K562 (cell line): ENCODE data around the gene HOXB3. TPM values are rescaled to one million over a fixed set of nuclear protein-coding genes. Genes with fewer than 3 reads are reported as not detected.
A peak's percentile ranks its signal among the peaks of the same experiment; 100 is the strongest.

ENCODE experiments used
- ATAC-seq: fragments of 200-7000 bp; cut with Tn5 transposase; 3 replicates; pipeline ENCODE4 v1.9.1; 2020; ENCODE audit warnings: moderate library complexity
- BruUV-seq: library from RNA; stranded (reverse); fragments of 400-500 nt; replicated peaks from 2 replicates; lab custom pipeline; 2021; lab: Mats Ljungman, UMichigan
- CTCF ChIA-PET: fragments of 300-600 bp; formaldehyde crosslinking; extraction: SDS; loops from one replicate; lab custom pipeline; 2021; ENCODE audit warnings: low intra/inter-chr PET ratio; lab: Yijun Ruan, JAX
- POLR2A ChIA-PET: fragments of 300-600, 350-650 bp; sonication (Branson Sonifier 250); formaldehyde crosslinking; extraction: SDS; loops from one replicate; lab custom pipeline; 2021; ENCODE audit warnings: antibody characterized with exemption, inconsistent platforms; lab: Yijun Ruan, JAX
- DNase-seq, 4 experiments: peaks; one replicate each; pipeline versions ENCODE4 v3.0.0 to v3.0.0-alpha.2; 2011 to 2018; ENCODE audit warnings: low spot score in 3 of 4, mixed read lengths in 3 of 4; ENCODE audit errors: extremely low read depth in 1 of 4
- FAIRE-seq: peaks from 2 replicates; lab custom pipeline; 2011; peaks lifted over from hg19 to GRCh38; lab: Jason Lieb, UNC
- H2AFZ ChIP-seq: 2 replicates; pipeline ENCODE4 v1.6.0; 2011; ENCODE audit warnings: low read depth, low read length, control low read depth, inconsistent platforms
- H3K27ac ChIP-seq: fragments of 200-600 bp; 3 replicates; pipeline ENCODE4 v1.8.0; 2011; ENCODE audit warnings: low read depth, mild to moderate bottlenecking, control low read depth, inconsistent platforms, low read length, moderate library complexity, mixed read lengths; ENCODE audit errors: extremely low read depth
- H3K27me3 ChIP-seq, 2 experiments: fragments of 300-600 bp in 1 of 2; 2 replicates in 1 of 2; 3 replicates in 1 of 2; pipeline versions ENCODE4 v1.6.0 to v1.8.0; 2011; ENCODE audit warnings: inconsistent platforms in 2 of 2, low read length in 2 of 2, mild to moderate bottlenecking in 1 of 2, mixed read lengths in 1 of 2, moderate library complexity in 1 of 2; ENCODE audit not compliant: control insufficient read depth in 2 of 2, insufficient read depth in 2 of 2
- H3K36me3 ChIP-seq: fragments of 300-600 bp; 3 replicates; pipeline ENCODE4 v1.8.0; 2011; ENCODE audit warnings: mild to moderate bottlenecking, low read length, inconsistent platforms; ENCODE audit not compliant: control insufficient read depth, insufficient read depth
- H3K4me1 ChIP-seq, 2 experiments: fragments of 200-600 bp in 1 of 2; replicated peaks in 1 of 2; 2 replicates in 1 of 2; 3 replicates in 1 of 2; pipeline versions ENCODE4 v1.5.1 to v1.8.0; 2011; ENCODE audit warnings: inconsistent platforms in 2 of 2, low read length in 2 of 2, mild to moderate bottlenecking in 1 of 2, mixed read lengths in 1 of 2, moderate library complexity in 1 of 2; ENCODE audit not compliant: control insufficient read depth in 2 of 2, insufficient read depth in 2 of 2
- H3K4me2 ChIP-seq: 2 replicates; pipeline ENCODE4 v1.6.1; 2011; ENCODE audit warnings: low read length, control low read depth, inconsistent platforms, mixed read lengths; ENCODE audit not compliant: insufficient read depth
- H3K4me3 ChIP-seq: fragments of 200-600 bp; sonication (generic), shearing (Covaris generic); 2 replicates; pipeline ENCODE4 v1.5.1; 2016; ENCODE audit warnings: control low read depth, inconsistent platforms
- H3K79me2 ChIP-seq: fragments of 200-600 bp; 3 replicates; pipeline ENCODE4 v1.8.0; 2011; ENCODE audit warnings: low read length, inconsistent platforms; ENCODE audit not compliant: control insufficient read depth, insufficient read depth
- H3K9ac ChIP-seq, 2 experiments: 2 replicates each; pipeline versions ENCODE4 v1.6.0 to v1.6.1; 2011; ENCODE audit warnings: low read depth in 2 of 2, low read length in 2 of 2, control low read depth in 1 of 2, inconsistent platforms in 1 of 2, mild to moderate bottlenecking in 1 of 2, mixed read lengths in 1 of 2; ENCODE audit not compliant: insufficient read depth in 1 of 2
- H3K9me1 ChIP-seq: one replicate; pipeline ENCODE4 v1.6.0; 2011; ENCODE audit warnings: inconsistent platforms, mild to moderate bottlenecking, low read length, moderate library complexity; ENCODE audit not compliant: control insufficient read depth, insufficient read depth
- H3K9me3 ChIP-seq: replicated peaks from 2 replicates; pipeline ENCODE4 v1.5.1; 2011; ENCODE audit warnings: low read depth, low read length, inconsistent platforms; ENCODE audit not compliant: control insufficient read depth, insufficient read depth
- H4K20me1 ChIP-seq: replicated peaks from 2 replicates; pipeline ENCODE4 v1.6.1; 2011; ENCODE audit warnings: low read length, inconsistent platforms, mixed read lengths; ENCODE audit not compliant: control insufficient read depth, insufficient read depth
- BHLHE40 ChIP-seq: IDR thresholded peaks from 2 replicates; pipeline ENCODE4 v1.6.1; 2011; ENCODE audit warnings: low read length, improper control_type of control experiment
- FOXA1 ChIP-seq: fragments of 450-650 bp; IDR thresholded peaks from 2 replicates; pipeline ENCODE4 v1.6.1; 2016; ENCODE audit warnings: mild to moderate bottlenecking, borderline replicate concordance
- GMEB1 ChIP-seq: fragments of 250-450 bp; sonication (Bioruptor Pico); IDR thresholded peaks from 2 replicates; pipeline ENCODE4 v1.4.0; 2020; ENCODE audit warnings: mild to moderate bottlenecking
- HDAC8 ChIP-seq: fragments of 450-650 bp; IDR thresholded peaks from 2 replicates; pipeline ENCODE4 v1.6.1; 2016; ENCODE audit warnings: mild to moderate bottlenecking, missing genetic modification characterization, moderate library complexity, missing compliant biosample characterization
- NRF1 ChIP-seq, 2 experiments: fragments of 450-650 bp; IDR thresholded peaks in 1 of 2; conservative IDR thresholded peaks in 1 of 2; 2 replicates each; pipeline ENCODE4 v1.6.1; 2014; ENCODE audit warnings: mild to moderate bottlenecking in 2 of 2
- PRMT5 ChIP-seq: sonication (generic); formaldehyde crosslinking; IDR thresholded peaks from 2 replicates; pipeline ENCODE4 v1.5.0; 2020; ENCODE audit warnings: missing genetic modification reagents
- PYGO2 ChIP-seq: fragments of 450-650 bp; IDR thresholded peaks from 2 replicates; pipeline ENCODE4 v1.6.1; 2016; ENCODE audit warnings: mild to moderate bottlenecking, missing genetic modification characterization, moderate library complexity, missing compliant biosample characterization
- RNF219 ChIP-seq: fragments of 250-450 bp; sonication (Bioruptor Pico); IDR thresholded peaks from 2 replicates; pipeline ENCODE4 v1.5.0; 2022; ENCODE audit warnings: mild to moderate bottlenecking
- RUNX1 ChIP-seq: sonication (generic); IDR thresholded peaks from 2 replicates; pipeline ENCODE4 v1.6.1; 2016; ENCODE audit warnings: antibody characterized with exemption, low read depth
- SAFB ChIP-seq: fragments of 200-400 bp; formaldehyde crosslinking; IDR thresholded peaks from 2 replicates; pipeline ENCODE4 v1.6.1; 2017; ENCODE audit warnings: low read depth, low read length, borderline replicate concordance
- TOE1 ChIP-seq, 2 experiments: fragments of 450-650 bp in 1 of 2; sonication (generic) in 1 of 2; formaldehyde crosslinking in 1 of 2; IDR thresholded peaks; 2 replicates each; pipeline versions ENCODE4 v1.7.1 to v1.8.0; 2016 to 2022; ENCODE audit warnings: borderline replicate concordance in 2 of 2, mild to moderate bottlenecking in 2 of 2, antibody characterized with exemption in 1 of 2, inconsistent platforms in 1 of 2, low read depth in 1 of 2, missing genetic modification reagents in 1 of 2, moderate library complexity in 1 of 2
- ZBTB7A ChIP-seq: IDR thresholded peaks from 2 replicates; pipeline ENCODE4 v1.6.1; 2011; ENCODE audit warnings: low read depth, mild to moderate bottlenecking, low read length, moderate library complexity, borderline replicate concordance; ENCODE audit not compliant: control insufficient read depth
- ZNF311 ChIP-seq: fragments of 250-450 bp; sonication (Bioruptor Pico); IDR thresholded peaks from 2 replicates; pipeline ENCODE4 v1.4.0; 2020; ENCODE audit warnings: mild to moderate bottlenecking, moderate library complexity
- ZNF384 ChIP-seq: IDR thresholded peaks from 2 replicates; pipeline ENCODE4 v1.6.1; 2012; ENCODE audit warnings: low read depth, low read length, improper control_type of control experiment
- ZNF740 ChIP-seq, 3 experiments: fragments of 200-800 bp in 1 of 3; sonication (Bioruptor generic) in 1 of 3; sonication (generic) in 1 of 3; formaldehyde crosslinking in 1 of 3; IDR thresholded peaks; 2 replicates each; pipeline versions ENCODE4 v1.6.1 to v1.8.0; 2016 to 2022; ENCODE audit warnings: mild to moderate bottlenecking in 2 of 3, missing compliant biosample characterization in 2 of 3, missing genetic modification characterization in 2 of 3, missing genetic modification reagents in 1 of 3
- WGBS: fragments of 100-300 bp; shearing (Covaris generic); methylation state at CpG from one replicate; pipeline ENCODE4 v1.1.6; 2016; ENCODE audit warnings: low coverage, mixed read lengths; ENCODE audit not compliant: insufficient coverage; ENCODE audit errors: missing lambda C conversion rate; 5-methylcytosine and 5-hydroxymethylcytosine counted together
- in situ Hi-C: fragments of 300-500 bp; cut with MboI; formaldehyde crosslinking; loops from 4 replicates; pipeline ENCODE4 v1.15.0; 2018; ENCODE audit warnings: inconsistent platforms, mixed read lengths
- intact Hi-C: fragments of 100-400 bp; cut with micrococcal nuclease; formaldehyde crosslinking; loops from 2 replicates; pipeline ENCODE4 v1.14.2; 2022
- polyA plus RNA-seq, 8 experiments: library from polyadenylated mRNA; depleted of rRNA in 4 of 8; stranded (reverse) in 5 of 8; unstranded in 3 of 8; fragments of >200 nt; fragmentation: Nextera tagmentation in 2 of 8; fragmentation: Illumina TruSeq in 1 of 8; extraction: Ambion mirVana in 2 of 8; extraction: Trizol in 1 of 8; gene quantifications; 2 replicates each; pipeline versions ENCODE4 v1.2.1 to v1.2.3, GENCODE V29; 2011 to 2014; ENCODE audit warnings: inconsistent platforms in 1 of 8, missing spikeins in 1 of 8
- total RNA-seq, 7 experiments: library from RNA; depleted of rRNA in 6 of 7; stranded (reverse); fragments of >200 nt in 6 of 7; fragmentation: Illumina TruSeq in 2 of 7; extraction: Trizol in 2 of 7; gene quantifications; 2 replicates each; pipeline versions ENCODE4 v1.2.1 to v1.2.3, GENCODE V29; 2011 to 2021; ENCODE audit warnings: low replicate concordance in 1 of 7

HOXB3 gene
- total and polyA plus RNA-seq, 9 of the 15 experiments (the other 6 are each of a cell fraction or from before 2014, with no cell fraction given): 2.4 to 41.3 (median 20.2) TPM

- peaks cover 42 to 50% of the 10 kb centered on the region in 2 experiments for H3K4me1 ChIP-seq
- peak in 2 of 4 experiments; percentile 62 to 84 for DNase-seq
- FAIRE-seq: peak; percentile 71
- TF ChIP-seq NRF1 (conservative IDR thresholded peaks at IDR 0.05 in 1 of 2, IDR thresholded peaks at IDR 0.05 in 1 of 2): peak; percentile 75 to 76
- TF ChIP-seq GMEB1 (CRISPR knock-in tag): no peak
- TF ChIP-seq PYGO2 (tag): no peak
- peak; percentile 87 for TF ChIP-seq ZBTB7A
- TF ChIP-seq BHLHE40: no peak
- no peak for TF ChIP-seq ZNF740 (CRISPR knock-in tag; IDR thresholded peaks at IDR 0.05)
- TF ChIP-seq ZNF740 (tag; IDR thresholded peaks at IDR 0.05): no peak
- peak; percentile 95 for TF ChIP-seq ZNF384
- TF ChIP-seq ZNF311 (CRISPR knock-in tag): no peak
- TF ChIP-seq RNF219: no peak
- TF ChIP-seq RUNX1: no peak
- TF ChIP-seq PRMT5: no peak
- TF ChIP-seq TOE1 (IDR thresholded peaks at IDR 0.05; ENCODE audit: borderline replicate concordance): no peak
- no peak for TF ChIP-seq TOE1 (CRISPR knock-in tag; IDR thresholded peaks at IDR 0.05; ENCODE audit: borderline replicate concordance, low read depth)
- TF ChIP-seq FOXA1: no peak
- no peak for TF ChIP-seq SAFB
- no peak for TF ChIP-seq HDAC8 (tag)
Measured at GRCh38 chr17:48579760-48580554, 10.1 kb downstream of the HOXB3 start.

More at GRCh38 chr17:48579760-48580554, 10.1 kb downstream of the HOXB3 start:
- H3K9me3 ChIP-seq: no peaks in the 10 kb centered on the region
- H3K9ac ChIP-seq: peak overlapping the region; percentile 95; a peak in 3 of 4 replicates
- H2AFZ ChIP-seq: peak overlapping the region; percentile 53
- CTCF ChIA-PET: interaction anchor here (0.7 kb wide), 1 partner anchor 240 kb away, joined by 4 read pairs; no protein-coding TSS in a partner anchor
- intact Hi-C loops: loop anchor here (1.0 kb wide), 2 partner anchors 33 to 325 kb away; no protein-coding TSS in a partner anchor
- BruUV-seq: no TSS peak
- H3K27me3 ChIP-seq: no peaks in the 10 kb centered on the region
- WGBS: 2% methylated on average over 23 of the region's 26 CpGs
- POLR2A ChIA-PET: interaction anchor here (0.7 to 1.0 kb wide), 6 partner anchors 9 to 275 kb away, joined by 3 to 5 read pairs (median 4); no protein-coding TSS in a partner anchor
- H3K4me2 ChIP-seq: peak overlapping the region; percentile 93
- H4K20me1 ChIP-seq: no peaks in the 10 kb centered on the region
- peaks cover 17% of the 10 kb centered on the region; the same call in 2 of the 3 replicates for H3K36me3 ChIP-seq
- H3K79me2 ChIP-seq: peaks cover 94% of the 10 kb centered on the region
- no peaks in the 10 kb centered on the region for H3K9me1 ChIP-seq
- peak overlapping the region; percentile 71 for H3K4me3 ChIP-seq
- in situ Hi-C loops: no loop called here
- peak; percentile 12 for ATAC-seq
- peak overlapping the region; percentile 95 for H3K27ac ChIP-seq
